ENCODE measurements around the gene RNF166.

- TF ChIP-seq EZH2 (optimal IDR thresholded peaks at IDR 0.05; ENCODE audit: low read depth, low read length) = no peak
- TF ChIP-seq EZH2phosphoT487 (IDR thresholded peaks at IDR 0.05; ENCODE audit: low read length) = no peak
- no peak for TF ChIP-seq CTCF (IDR thresholded peaks at IDR 0.05; ENCODE audit: low read length)
These were observed 7.0 kb downstream of the RNF166 start for GRCh38 chr16:88699180-88699579.

Measured in MM.1S (cell line).